Mucosa of rectum (tissue), 2 donors: ENCODE data around the gene DLG1.

Experiments used
- H3K27ac ChIP-seq, 2 donors: one replicate each; pipeline ENCODE4 v1.7.0; 2013; ENCODE audit warnings: inconsistent platforms in 2 of 2, low read depth in 2 of 2, low read length in 2 of 2
- H3K27me3 ChIP-seq, 2 donors: one replicate each; pipeline ENCODE4 v1.7.0; 2013; ENCODE audit warnings: low read length in 2 of 2; ENCODE audit not compliant: control insufficient read depth in 2 of 2, insufficient read depth in 2 of 2
- H3K36me3 ChIP-seq, 2 donors: one replicate each; pipeline ENCODE4 v1.7.0; 2013; ENCODE audit warnings: low read length in 2 of 2; ENCODE audit not compliant: control insufficient read depth in 2 of 2, insufficient read depth in 2 of 2
- H3K4me1 ChIP-seq, 2 donors: one replicate each; pipeline ENCODE4 v1.7.0; 2013; ENCODE audit warnings: low read length in 2 of 2, mild to moderate bottlenecking in 1 of 2; ENCODE audit not compliant: control insufficient read depth in 2 of 2, insufficient read depth in 2 of 2
- H3K4me3 ChIP-seq, 2 donors: one replicate each; pipeline ENCODE4 v1.7.0; 2013; ENCODE audit warnings: low read length in 2 of 2
- H3K9ac ChIP-seq, 2 donors: one replicate each; pipeline ENCODE4 v1.7.0; 2013; ENCODE audit warnings: low read length in 2 of 2, low read depth in 1 of 2, mild to moderate bottlenecking in 1 of 2
- H3K9me3 ChIP-seq, 2 donors: one replicate each; pipeline ENCODE4 v1.7.0; 2013; ENCODE audit warnings: low read length in 2 of 2; ENCODE audit not compliant: control insufficient read depth in 2 of 2
- donor health status: healthy.
- donor health status: Normal muscosa, but diverticular disease.

DLG1 gene

DNA sequence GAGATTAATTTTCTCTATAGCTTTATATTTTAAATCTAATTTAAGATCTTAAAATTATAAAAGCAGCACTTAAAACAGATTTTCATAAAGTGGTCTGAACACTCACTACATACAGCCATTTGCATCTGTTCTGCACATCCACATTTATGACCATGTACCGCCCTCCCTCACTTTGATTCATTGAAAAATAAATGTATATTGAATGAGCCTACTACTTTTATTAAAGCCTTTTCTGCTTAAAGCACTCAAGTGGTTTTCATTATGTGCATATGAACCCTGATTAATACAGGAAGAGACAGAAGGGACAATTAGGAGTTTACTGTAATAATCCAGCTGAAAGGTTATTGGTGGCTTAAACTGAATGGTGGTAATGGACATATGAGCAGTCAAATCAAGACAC lies 129.4 kb downstream of the DLG1 start:
- no peaks in the 10 kb centered on the region for H3K4me1 ChIP-seq
- peaks cover 4 to 5% of the 10 kb centered on the region in 2 donors for H3K36me3 ChIP-seq
- H3K9me3 ChIP-seq, result no peaks in the 10 kb centered on the region
- no peak overlapping the region for H3K9ac ChIP-seq
- H3K4me3 ChIP-seq, result no peak overlapping the region
- H3K27me3 ChIP-seq, result no peaks in the 10 kb centered on the region
- no peak overlapping the region for H3K27ac ChIP-seq

DNA sequence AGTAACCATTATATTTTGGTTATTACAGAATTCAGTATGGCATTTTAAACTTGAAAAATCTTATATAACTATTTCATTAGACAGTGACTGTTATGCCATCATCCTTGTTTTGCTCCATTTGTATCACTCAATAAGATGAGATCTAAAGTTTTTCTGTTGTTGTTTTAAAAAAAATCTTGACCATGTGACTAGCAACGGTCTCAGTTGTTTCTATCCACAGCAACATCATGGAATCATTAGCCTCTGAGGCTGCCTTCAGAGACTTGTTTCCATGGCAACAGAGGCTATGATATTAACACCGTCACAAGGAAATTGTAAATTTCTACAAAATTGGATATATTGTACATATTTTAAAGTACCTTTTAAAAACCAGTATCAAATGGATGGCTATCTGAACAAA lies 129.8 kb downstream of the DLG1 start:
- Histone ChIP-seq H3K27ac (no peak overlapping the region), H3K4me1 (no peaks in the 10 kb centered on the region), H3K4me3 (no peak overlapping the region), H3K36me3 (peaks cover 4 to 5% of the 10 kb centered on the region in 2 donors), H3K9ac (no peak overlapping the region), H3K27me3 (no peaks in the 10 kb centered on the region), H3K9me3 (no peaks in the 10 kb centered on the region)

DNA sequence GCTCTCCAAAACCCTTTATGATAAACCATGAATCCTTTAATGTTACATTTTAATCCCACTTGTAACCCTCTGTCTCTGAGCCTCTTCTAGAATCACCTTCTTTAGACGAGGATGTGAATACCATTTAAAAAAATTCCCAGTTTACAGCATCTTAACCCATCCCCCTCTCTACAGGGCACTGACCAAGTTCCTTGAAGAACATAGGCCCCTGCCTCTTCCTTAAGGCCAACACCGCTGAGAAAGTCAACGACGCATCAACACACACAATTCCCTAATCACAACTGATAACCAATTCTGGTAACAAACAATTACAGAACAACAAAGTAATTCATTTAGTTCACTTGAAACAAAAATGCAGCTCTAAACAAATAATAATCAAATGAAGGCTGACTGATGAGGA lies 130.3 kb downstream of the DLG1 start:
- Histone ChIP-seq H3K27me3 (no peaks in the 10 kb centered on the region), H3K36me3 (peaks cover 4 to 5% of the 10 kb centered on the region in 2 donors), H3K9me3 (no peaks in the 10 kb centered on the region), H3K27ac (no peak overlapping the region), H3K4me3 (no peak overlapping the region), H3K9ac (no peak overlapping the region), H3K4me1 (no peaks in the 10 kb centered on the region)

DNA sequence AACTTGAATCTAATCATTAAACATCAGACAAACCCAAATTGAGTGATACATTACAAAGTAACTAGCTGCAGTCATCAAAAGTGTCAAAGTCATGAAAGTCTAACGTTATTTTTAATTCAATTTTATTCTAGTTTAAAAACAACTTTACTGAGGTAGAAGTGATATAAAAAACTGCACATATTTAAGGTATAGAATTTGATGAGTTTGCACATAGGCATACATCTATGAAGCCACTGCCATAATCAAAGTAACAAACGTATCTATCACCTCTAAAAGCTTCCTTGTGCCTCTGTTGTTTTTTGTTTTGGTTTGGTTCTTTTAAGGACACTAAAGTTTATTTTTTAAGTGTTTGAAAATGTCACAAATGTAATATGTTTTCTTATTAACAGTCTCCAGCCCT lies 130.9 kb downstream of the DLG1 start:
- Histone ChIP-seq H3K36me3 (peaks cover 4 to 5% of the 10 kb centered on the region in 2 donors), H3K9ac (no peak overlapping the region), H3K9me3 (no peaks in the 10 kb centered on the region), H3K4me3 (no peak overlapping the region), H3K4me1 (no peaks in the 10 kb centered on the region), H3K27me3 (no peaks in the 10 kb centered on the region), H3K27ac (no peak overlapping the region)

DNA sequence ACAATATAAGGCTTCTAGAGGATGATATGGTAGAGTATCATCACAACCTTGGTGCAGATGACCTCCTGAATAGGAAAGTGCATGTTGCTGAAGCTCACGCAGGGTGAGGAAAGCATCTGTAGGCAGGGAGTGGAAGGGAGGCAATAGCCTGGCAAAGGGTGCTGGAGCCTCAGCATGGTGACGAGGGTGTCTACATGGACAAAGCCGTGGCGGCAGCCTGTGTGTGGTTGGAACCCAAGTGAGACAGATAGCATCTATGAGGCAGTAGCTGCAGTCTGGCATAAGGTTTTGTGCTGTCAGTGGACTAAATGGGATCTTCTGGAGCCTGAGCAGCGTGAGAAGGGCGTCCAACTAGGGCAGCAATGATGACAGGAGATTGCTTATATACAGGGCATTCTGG lies 132.5 kb downstream of the DLG1 start:
- Histone ChIP-seq H3K9ac (no peak overlapping the region), H3K4me3 (no peak overlapping the region), H3K27me3 (no peaks in the 10 kb centered on the region), H3K36me3 (peaks cover 4 to 5% of the 10 kb centered on the region in 2 donors), H3K4me1 (no peaks in the 10 kb centered on the region), H3K9me3 (no peaks in the 10 kb centered on the region), H3K27ac (no peak overlapping the region)

DNA sequence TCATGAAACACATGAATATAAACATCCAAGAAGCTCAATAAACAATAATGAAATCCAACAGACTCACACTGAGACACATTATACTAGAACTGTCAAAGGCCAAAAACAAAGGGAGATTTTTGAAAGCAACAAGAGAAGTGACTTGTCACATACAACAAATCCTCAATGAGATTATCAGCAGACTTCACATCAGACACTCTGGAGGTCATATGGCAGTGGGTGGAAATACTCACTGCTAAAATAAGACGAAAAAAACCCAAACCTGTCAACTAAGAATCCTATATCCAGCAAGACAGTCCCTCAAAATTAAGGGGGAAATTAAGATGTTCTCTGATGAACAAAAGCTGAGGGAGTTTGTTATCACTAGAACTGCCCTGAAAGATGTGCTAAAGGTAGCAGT lies 143.4 kb downstream of the DLG1 start:
- Histone ChIP-seq H3K9me3 (peaks cover 0 to 2% of the 10 kb centered on the region in 2 donors), H3K36me3 (peaks cover 2 to 8% of the 10 kb centered on the region in 2 donors), H3K27ac (no peak overlapping the region), H3K4me3 (no peak overlapping the region), H3K27me3 (no peaks in the 10 kb centered on the region), H3K9ac (no peak overlapping the region), H3K4me1 (no peaks in the 10 kb centered on the region)

DNA sequence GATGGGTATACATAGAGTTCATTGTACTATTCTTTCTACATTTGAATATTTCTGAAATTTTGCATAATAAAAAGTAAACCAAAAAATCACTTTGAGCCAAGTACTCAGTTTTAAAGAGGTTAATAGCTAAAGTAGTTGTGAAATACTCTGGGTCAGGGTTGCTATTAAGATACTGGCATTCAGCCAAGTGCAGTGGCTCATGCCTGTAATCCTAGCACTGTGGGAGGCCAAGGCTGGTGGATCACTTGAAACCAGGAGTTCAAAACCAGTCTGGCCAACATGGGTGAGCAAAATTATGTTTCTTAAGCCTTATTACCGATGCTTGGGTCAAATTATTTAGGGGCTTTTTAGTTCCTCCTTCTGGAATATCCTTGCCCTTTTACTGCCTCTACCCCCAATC lies 146.8 kb downstream of the DLG1 start:
- H3K27ac ChIP-seq, result no peak overlapping the region
- H3K4me3 ChIP-seq, result no peak overlapping the region
- H3K27me3 ChIP-seq, result no peaks in the 10 kb centered on the region
- H3K9me3 ChIP-seq, result peaks cover 0 to 2% of the 10 kb centered on the region in 2 donors
- no peak overlapping the region for H3K9ac ChIP-seq
- no peaks in the 10 kb centered on the region for H3K4me1 ChIP-seq
- peaks cover 2 to 3% of the 10 kb centered on the region in 2 donors for H3K36me3 ChIP-seq

DNA sequence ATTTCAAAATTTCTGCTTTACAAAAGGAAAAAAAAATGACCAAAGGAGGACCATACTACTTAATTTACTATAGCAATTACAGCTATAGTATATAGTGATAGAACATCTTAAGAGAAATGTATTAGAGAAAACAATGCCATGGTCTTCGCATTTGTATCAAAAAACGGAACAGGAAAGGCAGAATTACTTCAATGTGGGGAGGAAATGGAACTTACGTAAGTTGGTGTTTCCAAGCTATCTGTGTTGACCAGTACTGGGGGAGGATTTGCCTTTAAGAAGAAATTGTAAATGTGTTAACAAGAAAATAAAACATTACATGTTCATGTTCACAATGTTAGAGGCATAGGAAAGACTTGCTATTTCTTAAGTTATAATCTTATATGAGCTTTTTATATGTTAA lies 148.9 kb downstream of the DLG1 start:
- H3K4me3 ChIP-seq, result no peak overlapping the region
- H3K27me3 ChIP-seq, result no peaks in the 10 kb centered on the region
- no peak overlapping the region for H3K27ac ChIP-seq
- peaks cover 0 to 4% of the 10 kb centered on the region in 2 donors for H3K36me3 ChIP-seq
- no peak overlapping the region for H3K9ac ChIP-seq
- H3K4me1 ChIP-seq, result no peaks in the 10 kb centered on the region
- H3K9me3 ChIP-seq, result no peaks in the 10 kb centered on the region

DNA sequence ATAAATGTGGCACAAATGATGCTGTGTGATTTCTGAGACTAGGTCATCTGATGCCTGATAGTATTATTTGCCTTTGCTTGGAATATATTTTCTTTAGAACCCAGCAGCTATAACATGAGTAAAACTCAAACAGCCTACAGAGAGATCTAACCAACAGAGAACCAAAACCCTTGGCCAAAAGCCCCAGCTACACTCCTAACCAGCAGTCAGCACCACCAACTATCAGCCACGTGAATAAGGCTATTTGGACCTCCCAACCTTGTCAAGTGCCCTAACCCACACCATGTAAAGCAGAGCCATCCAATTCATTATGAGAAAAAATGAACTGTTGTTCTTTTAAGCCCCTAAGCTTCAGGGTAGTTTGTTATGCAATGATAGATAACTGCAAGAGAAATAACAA lies 154.2 kb downstream of the DLG1 start:
- H3K27ac ChIP-seq, result no peak overlapping the region
- H3K4me3 ChIP-seq, result no peak overlapping the region
- no peak overlapping the region for H3K9ac ChIP-seq
- H3K36me3 ChIP-seq, result peaks cover 13 to 18% of the 10 kb centered on the region in 2 donors
- no peaks in the 10 kb centered on the region for H3K4me1 ChIP-seq
- no peaks in the 10 kb centered on the region for H3K9me3 ChIP-seq
- no peaks in the 10 kb centered on the region for H3K27me3 ChIP-seq

DNA sequence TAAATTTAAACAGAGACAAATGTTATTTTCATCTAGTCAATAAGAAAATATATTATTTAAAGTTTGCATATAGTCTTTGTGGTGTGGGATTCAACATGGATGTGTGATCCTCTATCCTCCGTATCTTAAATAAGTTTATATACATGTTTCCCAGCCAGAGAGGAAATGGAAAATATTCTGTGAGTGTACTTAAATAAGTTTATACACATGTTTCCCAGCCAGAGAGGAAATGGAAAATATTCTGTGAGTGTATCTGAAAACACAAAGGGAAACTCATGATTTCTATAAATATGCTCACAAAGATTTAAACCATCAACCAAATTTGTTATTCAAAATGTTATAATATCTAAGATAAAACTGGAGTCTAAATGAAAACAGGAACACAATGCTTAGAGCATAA lies 158.8 kb downstream of the DLG1 start:
- H3K36me3 ChIP-seq, result peaks cover 37 to 42% of the 10 kb centered on the region in 2 donors
- H3K4me1 ChIP-seq, result no peaks in the 10 kb centered on the region
- H3K9ac ChIP-seq, result no peak overlapping the region
- no peaks in the 10 kb centered on the region for H3K27me3 ChIP-seq
- H3K27ac ChIP-seq, result no peak overlapping the region
- H3K9me3 ChIP-seq, result no peaks in the 10 kb centered on the region
- no peak overlapping the region for H3K4me3 ChIP-seq

DNA sequence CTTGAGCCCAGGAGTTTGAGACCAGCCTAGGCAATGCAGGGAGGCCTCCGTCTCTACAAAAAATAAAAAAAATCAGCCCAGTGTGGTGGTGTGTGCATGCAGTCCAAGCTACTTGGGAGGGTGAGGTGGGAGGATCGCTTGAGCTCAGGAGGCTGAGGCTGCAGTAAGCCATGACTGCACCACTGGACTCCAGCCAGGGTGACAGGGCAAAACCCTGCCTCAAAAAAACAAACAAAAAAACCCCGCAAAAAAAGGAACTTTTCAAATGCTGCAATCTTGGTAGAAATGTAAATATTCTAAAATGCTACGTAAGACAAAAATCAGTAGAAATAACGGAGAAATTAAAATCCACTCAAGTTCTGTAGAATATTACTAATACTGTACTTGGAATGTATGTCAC lies 160.7 kb downstream of the DLG1 start:
- Histone ChIP-seq H3K9me3 (no peaks in the 10 kb centered on the region), H3K4me1 (no peaks in the 10 kb centered on the region), H3K27ac (no peak overlapping the region), H3K9ac (no peak overlapping the region), H3K4me3 (no peak overlapping the region), H3K27me3 (no peaks in the 10 kb centered on the region), H3K36me3 (peaks cover 41 to 52% of the 10 kb centered on the region in 2 donors)
